Activated T-cell treated with anti-CD3 and anti-CD28 coated beads, Interleukin-2, amount 50 U/mL, for 1 hour (primary cell): Measurements from ENCODE around the gene FUOM.
A peak's percentile ranks its signal among the peaks of the same experiment; 100 is the strongest.
"Not testable (repeated sequence)": the region's sequence is repeated elsewhere in the genome, so short reads cannot be mapped to it uniquely, and the experiment has no call there.

Experiments
- DNase-seq: peaks from one replicate; pipeline ENCODE4 v3.0.0-alpha.2; 2020

The FUOM gene

GRCh38 chr10:133388236-133388972, 30.6 kb upstream of the FUOM start:
- no peak for DNase-seq

GRCh38 chr10:133386951-133387350, 29.1 kb upstream of the FUOM start:
- DNase-seq, result not testable (repeated sequence)

GRCh38 chr10:133385214-133385613, 27.4 kb upstream of the FUOM start:
- DNase-seq, result no peak

- no peak for DNase-seq
Observed at GRCh38 chr10:133384071-133384470, 26.3 kb upstream of the FUOM start.

DNA sequence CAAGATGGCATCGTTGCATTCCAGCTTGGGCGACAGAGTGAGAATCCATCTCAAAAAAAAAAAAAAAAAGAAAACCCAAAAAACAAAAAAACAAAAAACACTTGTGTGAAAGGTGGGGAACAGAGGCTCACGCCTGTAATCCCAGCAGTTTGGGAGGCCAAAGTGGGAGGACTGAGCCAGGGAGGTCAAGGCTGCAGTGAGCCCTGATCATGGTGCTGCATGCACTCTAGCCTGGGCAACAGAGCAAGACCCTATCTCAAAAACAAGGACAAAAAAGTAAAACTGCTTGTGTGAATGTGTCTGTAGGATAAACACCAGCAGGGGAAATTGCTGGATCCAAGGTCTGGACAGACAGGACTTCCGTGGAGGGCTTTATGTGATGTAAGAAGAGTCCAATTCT, 25.7 kb upstream of the FUOM start:
- DNase-seq, result no peak

GRCh38 chr10:133381036-133381435, 23.2 kb upstream of the FUOM start:
- no peak for DNase-seq

GRCh38 chr10:133379801-133380666, 22.2 kb upstream of the FUOM start:
- no peak for DNase-seq

DNA sequence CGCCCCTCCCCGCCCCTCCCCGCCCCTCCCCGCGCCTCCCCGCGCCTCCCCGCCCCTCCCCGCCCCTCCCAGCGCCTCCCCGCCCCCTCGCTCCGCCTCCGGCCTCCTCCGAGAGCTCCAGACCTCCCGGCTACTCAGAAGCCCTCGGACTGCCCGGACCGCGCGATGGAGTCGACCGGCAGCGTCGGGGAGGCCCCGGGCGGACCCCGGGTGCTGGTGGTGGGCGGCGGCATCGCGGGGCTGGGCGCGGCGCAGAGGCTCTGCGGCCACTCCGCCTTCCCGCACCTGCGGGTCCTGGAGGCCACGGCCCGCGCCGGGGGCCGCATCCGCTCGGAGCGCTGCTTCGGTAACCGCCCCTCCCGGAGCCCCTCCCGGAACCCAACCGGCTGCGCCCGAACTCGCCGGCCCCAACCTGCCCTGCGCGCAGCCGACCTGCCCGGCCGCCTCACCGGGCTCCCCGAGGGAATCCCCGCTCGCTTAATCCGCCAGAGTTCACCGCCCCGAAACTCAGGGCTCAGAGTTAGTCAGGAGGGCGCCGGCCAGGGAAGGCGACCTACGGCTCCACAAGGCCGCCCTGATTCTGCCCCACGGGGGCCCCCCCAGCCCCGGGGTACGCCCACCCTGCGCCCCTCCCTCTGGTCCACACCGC, 21.5 kb upstream of the FUOM start, which contains the start of gene PAOX:
PAOX (plus strand) TSS at position 111 of the 649 bp plus-strand sequence; CDS start at position 166, 55 bp downstream.
- DNase-seq, result peak; percentile 75

- DNase-seq, result peak; percentile 75
Observed at GRCh38 chr10:133378251-133379096, 20.7 kb upstream of the FUOM start.

DNA sequence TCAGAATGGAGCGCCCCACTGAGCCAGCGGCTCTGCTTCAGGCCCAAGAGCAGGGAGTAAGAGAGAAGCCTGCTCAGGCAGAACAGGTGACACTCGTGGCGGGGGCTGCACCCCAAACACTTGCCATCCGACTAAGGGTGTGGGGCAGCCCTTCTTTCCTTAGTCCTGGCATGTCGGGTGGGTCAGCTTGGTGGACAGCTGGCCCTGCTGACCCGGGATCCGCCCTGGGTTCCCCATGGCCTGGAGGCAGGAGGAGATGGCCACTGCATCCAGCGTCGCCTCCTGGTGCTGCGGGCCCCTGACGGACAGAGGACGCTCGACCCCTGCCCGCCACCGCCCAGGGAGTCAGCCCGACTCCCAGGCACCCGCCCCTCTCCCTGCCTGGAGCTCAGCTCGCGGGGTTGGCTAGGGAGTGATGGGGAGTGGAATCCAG, 20.0 kb upstream of the FUOM start:
- DNase-seq, result no peak

DNA sequence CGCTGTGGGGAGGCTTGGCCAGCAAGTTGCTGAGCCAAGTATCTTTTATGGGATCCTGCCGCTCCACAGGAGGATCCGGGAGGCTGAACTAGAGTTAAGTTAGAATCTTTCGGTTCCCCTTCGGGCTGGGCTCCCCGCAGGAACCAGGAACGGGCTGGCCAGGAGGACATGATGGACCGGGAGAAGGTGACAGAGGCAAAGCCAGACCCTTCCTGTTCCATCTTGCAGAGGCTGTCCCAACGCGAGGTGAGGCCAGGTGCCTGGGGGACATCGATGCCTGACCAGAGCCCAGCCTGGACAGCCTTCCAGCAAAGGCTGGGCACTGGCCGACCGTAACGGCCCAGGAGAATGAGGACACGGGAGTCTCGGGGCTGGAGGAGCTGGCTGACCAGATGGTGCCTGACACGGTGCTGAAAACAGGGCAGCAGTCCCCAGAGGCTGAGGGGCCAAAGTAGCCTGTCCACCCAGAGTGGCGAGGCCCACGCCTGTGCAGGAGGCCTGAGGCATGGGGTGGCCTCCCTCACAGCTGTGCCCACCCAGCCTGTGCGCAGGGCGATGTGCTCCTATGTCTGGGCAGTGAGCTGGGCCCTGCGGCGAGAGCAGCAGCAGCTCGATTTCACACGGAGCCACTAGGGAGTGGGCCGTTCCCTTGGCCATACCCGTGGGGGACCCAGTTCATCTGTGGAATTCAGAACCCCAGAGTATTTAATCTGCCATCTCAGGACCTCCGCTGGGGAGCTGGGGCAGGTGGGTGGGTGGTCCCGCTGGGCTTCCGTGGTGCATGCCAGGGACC, 19.4 kb upstream of the FUOM start:
- no peak for DNase-seq

GRCh38 chr10:133376183-133376582, 18.4 kb upstream of the FUOM start:
- not testable (repeated sequence) for DNase-seq

DNA sequence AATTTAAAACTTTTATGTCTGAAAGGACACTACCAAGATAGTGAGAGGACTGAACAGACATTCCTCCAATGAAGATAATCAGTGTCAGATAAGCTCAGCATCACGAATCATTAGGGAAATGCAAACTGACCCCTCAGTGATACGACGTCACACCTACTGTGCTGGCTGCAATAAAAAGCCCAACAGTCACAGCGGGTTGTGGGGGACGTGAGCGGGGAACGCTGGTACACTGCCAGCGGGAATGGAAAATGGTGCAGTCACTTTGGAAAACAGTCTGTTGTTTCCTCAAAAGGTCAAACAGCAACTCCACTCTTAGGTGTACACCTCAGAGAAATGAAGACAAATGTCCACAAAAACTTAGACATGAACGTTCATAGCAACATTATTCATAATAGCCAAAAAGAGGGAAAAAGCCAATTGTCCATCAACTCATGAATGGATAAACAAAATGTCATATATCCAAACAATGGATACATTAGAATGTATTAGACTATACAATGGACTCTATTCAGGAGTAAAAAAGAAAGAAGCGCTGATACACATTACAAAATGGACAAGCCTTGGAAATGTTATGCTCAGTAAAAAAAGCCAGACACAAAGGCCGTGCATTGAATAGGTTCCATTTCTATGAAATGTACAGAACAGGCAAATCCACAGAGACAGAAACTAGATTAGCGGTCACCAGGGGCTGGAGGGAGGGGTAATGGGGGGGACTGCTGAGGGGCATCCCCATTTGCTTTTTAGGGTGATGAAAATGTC, 17.7 kb upstream of the FUOM start:
- DNase-seq, result no peak

GRCh38 chr10:133373174-133374090, 15.6 kb upstream of the FUOM start, which contains the start of gene ECHS1:
Gene ECHS1 (minus strand): TSS chr10:133373354. CDS start chr10:133373333, 21 bp downstream.
- DNase-seq, result peak; percentile 95

DNA sequence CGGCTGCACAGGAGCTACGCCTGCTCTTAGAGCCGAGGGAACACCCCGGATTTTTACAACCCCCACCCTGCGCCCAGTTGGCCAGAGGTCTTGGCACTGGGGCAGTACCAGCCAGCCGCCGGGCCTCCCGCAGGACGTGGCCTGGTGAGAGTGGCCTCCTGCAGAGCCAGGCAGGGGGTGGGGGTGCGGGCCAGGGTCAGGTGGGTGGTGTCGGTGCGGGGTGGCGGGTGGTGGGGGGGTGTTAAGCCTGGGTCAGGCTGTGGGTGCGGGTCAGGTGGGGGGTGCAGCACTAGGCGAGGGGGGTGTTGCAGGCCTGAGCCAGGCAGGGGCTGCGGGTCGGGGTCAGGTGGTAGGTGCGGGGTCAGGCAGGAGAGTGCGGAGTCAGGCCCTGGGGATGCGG, 14.7 kb upstream of the FUOM start:
- no peak for DNase-seq

GRCh38 chr10:133370030-133370786, 12.4 kb upstream of the FUOM start:
- no peak for DNase-seq

GRCh38 chr10:133368153-133368552, 10.3 kb upstream of the FUOM start:
- no peak for DNase-seq

DNA sequence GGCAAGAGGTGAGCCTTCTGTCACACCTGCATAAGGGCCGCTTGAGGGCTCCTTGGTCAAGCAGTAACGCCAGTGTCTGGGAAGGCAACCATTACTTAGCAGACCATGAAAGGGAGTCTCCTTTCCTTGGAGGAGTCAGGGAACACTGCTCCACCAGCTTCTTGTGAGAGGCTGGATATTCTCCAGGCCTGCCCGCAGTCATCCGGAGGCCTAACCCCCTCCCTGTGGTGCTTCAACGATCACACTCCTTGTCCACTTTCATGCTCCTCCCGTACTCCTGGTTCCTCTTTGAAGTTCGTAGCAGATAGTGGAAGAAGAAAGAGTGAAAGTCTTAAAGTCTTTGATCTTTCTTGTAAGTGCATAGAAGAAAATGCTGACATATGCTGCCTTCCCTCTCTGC, 9.6 kb upstream of the FUOM start:
- DNase-seq, result not testable (repeated sequence)

DNA sequence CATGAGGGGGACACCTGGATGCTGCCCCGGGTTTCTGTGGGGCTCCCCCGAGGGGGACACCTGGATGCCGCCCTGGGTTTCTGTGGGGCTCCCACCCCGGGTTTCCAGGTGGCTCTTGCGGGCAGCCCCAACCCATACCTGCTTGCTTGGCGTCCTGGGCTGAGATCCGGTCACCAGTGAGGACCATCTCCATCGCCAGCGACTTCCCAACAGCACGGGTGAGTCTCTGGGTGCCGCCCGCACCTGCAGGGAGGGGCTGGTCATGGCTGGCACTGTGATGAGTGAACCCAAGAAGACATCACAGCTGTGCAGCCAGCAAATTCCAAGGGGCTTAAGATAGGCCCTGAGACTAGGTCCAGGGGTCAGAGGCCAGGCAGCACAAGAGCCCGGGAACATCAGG, 8.9 kb upstream of the FUOM start:
- no peak for DNase-seq
